ENCODE measurements around the gene AP3B1. TPM values are rescaled to one million over a fixed set of nuclear protein-coding genes. Genes with fewer than 3 reads are reported as not detected.
A peak's percentile ranks its signal among the peaks of the same experiment; 100 is the strongest.

The AP3B1 gene
- total RNA-seq, 1 experiment from 2014 or later = 39.7 TPM

DNA sequence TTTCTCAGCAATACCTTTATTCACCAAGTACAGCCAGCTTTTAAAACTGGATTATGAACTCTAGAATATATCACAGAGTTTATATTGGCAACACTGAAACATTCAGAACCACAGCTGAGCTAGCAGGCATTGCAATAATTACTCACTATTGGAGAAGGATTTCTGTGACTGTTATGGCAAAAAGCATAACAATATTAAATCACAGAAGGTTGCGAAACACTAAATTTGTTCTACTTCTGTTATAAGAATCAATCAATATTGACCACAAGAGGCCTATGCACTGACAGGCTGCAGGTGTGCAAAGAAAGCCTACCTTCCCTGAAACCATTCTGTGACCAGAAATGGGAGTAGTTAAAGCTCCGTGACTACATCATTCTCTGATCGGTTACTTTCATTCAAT is 59.2 kb downstream of the AP3B1 start:
- peak overlapping the region; percentile 27 for H3K27ac Mint-ChIP-seq (ENCODE audit: low read depth, unreplicated experiment)
- no peaks in the 10 kb centered on the region for H3K27me3 Mint-ChIP-seq (ENCODE audit: insufficient read depth, unreplicated experiment)
- no peak for DNase-seq (ENCODE audit: unreplicated experiment)
- POLR2A ChIA-PET = no interaction called here
- CTCF ChIA-PET = interaction anchor here (0.6 to 1.0 kb wide), 3 partner anchors 9 to 443 kb away, joined by 3 read pairs; no protein-coding TSS in a partner anchor
- no peaks in the 10 kb centered on the region for H3K4me1 Mint-ChIP-seq (ENCODE audit: insufficient read depth, unreplicated experiment)
- H3K4me3 Mint-ChIP-seq (ENCODE audit: unreplicated experiment) = no peak overlapping the region
- TF ChIP-seq, protein P1, sequence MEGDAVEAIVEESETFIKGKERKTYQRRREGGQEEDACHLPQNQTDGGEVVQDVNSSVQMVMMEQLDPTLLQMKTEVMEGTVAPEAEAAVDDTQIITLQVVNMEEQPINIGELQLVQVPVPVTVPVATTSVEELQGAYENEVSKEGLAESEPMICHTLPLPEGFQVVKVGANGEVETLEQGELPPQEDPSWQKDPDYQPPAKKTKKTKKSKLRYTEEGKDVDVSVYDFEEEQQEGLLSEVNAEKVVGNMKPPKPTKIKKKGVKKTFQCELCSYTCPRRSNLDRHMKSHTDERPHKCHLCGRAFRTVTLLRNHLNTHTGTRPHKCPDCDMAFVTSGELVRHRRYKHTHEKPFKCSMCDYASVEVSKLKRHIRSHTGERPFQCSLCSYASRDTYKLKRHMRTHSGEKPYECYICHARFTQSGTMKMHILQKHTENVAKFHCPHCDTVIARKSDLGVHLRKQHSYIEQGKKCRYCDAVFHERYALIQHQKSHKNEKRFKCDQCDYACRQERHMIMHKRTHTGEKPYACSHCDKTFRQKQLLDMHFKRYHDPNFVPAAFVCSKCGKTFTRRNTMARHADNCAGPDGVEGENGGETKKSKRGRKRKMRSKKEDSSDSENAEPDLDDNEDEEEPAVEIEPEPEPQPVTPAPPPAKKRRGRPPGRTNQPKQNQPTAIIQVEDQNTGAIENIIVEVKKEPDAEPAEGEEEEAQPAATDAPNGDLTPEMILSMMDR (IDR thresholded peaks at IDR 0.05; ENCODE audit: unreplicated experiment) = no peak
- no TSS peak for BruUV-seq (replicated peaks)
- no peaks in the 10 kb centered on the region for H3K9me3 Mint-ChIP-seq (ENCODE audit: unreplicated experiment)
- H3K36me3 Mint-ChIP-seq (ENCODE audit: insufficient read depth, unreplicated experiment) = peaks cover 13% of the 10 kb centered on the region
- intact Hi-C loops (cut with micrococcal nuclease) = no loop called here

DNA sequence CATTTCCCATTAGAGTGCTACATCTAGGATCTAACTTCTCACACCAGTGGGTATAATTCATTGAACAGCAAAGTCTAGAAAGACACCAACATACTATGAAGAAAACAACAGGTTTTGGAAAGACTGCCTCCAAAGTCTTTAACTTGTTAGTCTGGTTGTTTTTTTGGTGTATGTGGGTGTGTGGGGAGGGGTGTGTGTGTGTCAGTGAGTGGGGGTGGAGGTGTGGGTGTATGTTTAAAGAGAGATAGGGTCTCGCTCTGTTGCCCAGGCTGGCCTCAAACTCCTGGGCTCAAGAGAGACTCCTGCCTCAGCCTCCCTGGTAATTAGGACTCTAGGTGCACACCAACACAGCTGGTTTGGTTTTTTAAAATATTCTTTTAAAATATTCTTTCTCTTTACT is 59.7 kb downstream of the AP3B1 start:
- TF ChIP-seq, protein P1 (IDR thresholded peaks at IDR 0.05; ENCODE audit: unreplicated experiment) = no peak
- no peak overlapping the region for H3K27ac Mint-ChIP-seq (ENCODE audit: low read depth, unreplicated experiment)
- ChIA-PET CTCF (interaction anchor here (0.6 to 1.0 kb wide), 2 partner anchors 9 to 443 kb away, joined by 3 read pairs; no protein-coding TSS in a partner anchor), POLR2A (no interaction called here)
- peaks cover 10% of the 10 kb centered on the region for H3K36me3 Mint-ChIP-seq (ENCODE audit: insufficient read depth, unreplicated experiment)
- H3K27me3 Mint-ChIP-seq (ENCODE audit: insufficient read depth, unreplicated experiment) = no peaks in the 10 kb centered on the region
- BruUV-seq (replicated peaks) = no TSS peak
- intact Hi-C loops (cut with micrococcal nuclease) = no loop called here
- H3K4me3 Mint-ChIP-seq (ENCODE audit: unreplicated experiment) = no peak overlapping the region
- DNase-seq (ENCODE audit: unreplicated experiment) = no peak
- H3K4me1 Mint-ChIP-seq (ENCODE audit: insufficient read depth, unreplicated experiment) = no peaks in the 10 kb centered on the region
- no peaks in the 10 kb centered on the region for H3K9me3 Mint-ChIP-seq (ENCODE audit: unreplicated experiment)

DNA sequence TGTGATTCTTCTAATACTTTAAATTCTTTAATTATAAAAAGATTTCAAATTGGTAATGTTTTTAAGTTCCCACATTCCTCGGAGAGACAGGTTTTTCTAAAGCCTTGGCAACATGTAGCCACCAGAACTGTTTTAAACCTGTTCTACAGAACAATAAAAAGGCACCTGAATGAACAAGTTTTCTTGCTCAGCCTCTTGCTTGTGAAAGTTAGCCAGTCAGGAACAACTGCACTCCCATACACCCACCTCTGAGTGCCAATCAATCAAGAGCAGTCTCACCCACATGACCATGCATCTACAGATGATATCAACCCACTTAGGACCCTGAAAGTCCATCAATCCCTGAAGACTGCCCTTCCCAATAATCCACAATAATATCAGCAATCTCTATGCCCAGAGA is 62.3 kb downstream of the AP3B1 start:
- TF ChIP-seq, protein P1 (IDR thresholded peaks at IDR 0.05; ENCODE audit: unreplicated experiment) = no peak
- Mint-ChIP-seq H3K36me3 (ENCODE audit: insufficient read depth, unreplicated experiment) (no peaks in the 10 kb centered on the region), H3K27me3 (ENCODE audit: insufficient read depth, unreplicated experiment) (no peaks in the 10 kb centered on the region), H3K4me3 (ENCODE audit: unreplicated experiment) (no peak overlapping the region), H3K27ac (ENCODE audit: low read depth, unreplicated experiment) (no peak overlapping the region), H3K4me1 (ENCODE audit: insufficient read depth, unreplicated experiment) (no peaks in the 10 kb centered on the region), H3K9me3 (ENCODE audit: unreplicated experiment) (no peaks in the 10 kb centered on the region)
- DNase-seq (ENCODE audit: unreplicated experiment) = no peak
- intact Hi-C loops (cut with micrococcal nuclease) = no loop called here
- no TSS peak for BruUV-seq (replicated peaks)
- CTCF ChIA-PET = no interaction called here
- POLR2A ChIA-PET = no interaction called here

DNA sequence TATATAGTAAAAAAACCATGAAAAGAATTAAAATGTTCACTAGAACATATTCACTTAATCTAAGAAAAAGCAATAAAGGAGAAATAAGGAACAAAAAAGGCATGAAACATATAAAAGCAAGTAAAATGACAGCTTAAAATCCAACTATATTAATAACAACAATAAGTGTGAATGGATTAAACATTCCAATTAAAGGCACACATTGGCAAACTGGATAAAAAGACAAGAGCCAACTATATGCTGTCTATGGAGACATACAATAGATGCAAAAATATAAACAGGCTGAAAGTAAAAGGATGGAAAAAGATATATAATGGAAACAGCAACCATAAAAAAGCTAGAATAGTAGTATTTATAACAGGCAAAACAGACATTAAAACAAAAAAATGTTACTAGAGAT is 70.1 kb downstream of the AP3B1 start:
- BruUV-seq (replicated peaks) = no TSS peak
- intact Hi-C loops (cut with micrococcal nuclease) = no loop called here
- Mint-ChIP-seq H3K9me3 (ENCODE audit: unreplicated experiment) (peaks cover 17% of the 10 kb centered on the region), H3K36me3 (ENCODE audit: insufficient read depth, unreplicated experiment) (peaks cover 26% of the 10 kb centered on the region), H3K4me1 (ENCODE audit: insufficient read depth, unreplicated experiment) (no peaks in the 10 kb centered on the region), H3K27me3 (ENCODE audit: insufficient read depth, unreplicated experiment) (no peaks in the 10 kb centered on the region), H3K27ac (ENCODE audit: low read depth, unreplicated experiment) (no peak overlapping the region), H3K4me3 (ENCODE audit: unreplicated experiment) (no peak overlapping the region)
- DNase-seq (ENCODE audit: unreplicated experiment) = no peak
- POLR2A ChIA-PET = no interaction called here
- CTCF ChIA-PET = interaction anchor here (0.6 to 0.7 kb wide), 2 partner anchors 69 to 324 kb away, joined by 3 read pairs; no protein-coding TSS in a partner anchor
- TF ChIP-seq, protein P1 (IDR thresholded peaks at IDR 0.05; ENCODE audit: unreplicated experiment) = no peak

All from MCF 10A (cell line).